NCI-H128 (cell line): ENCODE results near the gene GSG1.
"Not testable (repeated sequence)": the region's sequence is repeated elsewhere in the genome, so short reads cannot be mapped to it uniquely, and the experiment has no call there.

ENCODE experiments used
- DNase-seq: peaks from one replicate; lab custom pipeline; 2025; ENCODE audit not compliant: unreplicated experiment; lab: John Stamatoyannopoulos, UW

GSG1 gene

DNA sequence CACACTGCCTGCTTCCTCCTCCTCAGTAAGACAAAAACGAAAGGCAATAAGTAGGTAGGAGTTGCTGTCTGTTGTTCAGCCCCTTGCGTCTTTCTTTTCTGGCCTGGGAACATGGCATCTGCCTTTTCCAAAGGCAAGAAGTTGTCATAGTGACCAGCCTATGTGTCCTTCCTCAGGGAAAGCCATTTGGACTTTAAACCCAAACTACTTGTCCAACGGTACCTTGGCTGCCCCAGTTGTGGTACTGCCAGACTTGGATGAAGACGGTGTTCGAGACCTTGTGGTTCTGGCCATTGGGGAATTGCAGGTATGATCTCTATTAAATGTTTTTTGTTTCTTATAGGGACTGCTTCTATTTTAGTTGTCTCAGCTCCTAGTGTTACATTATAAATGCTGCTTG, 40.8 kb downstream of the GSG1 start:
- DNase-seq, result no peak

DNA sequence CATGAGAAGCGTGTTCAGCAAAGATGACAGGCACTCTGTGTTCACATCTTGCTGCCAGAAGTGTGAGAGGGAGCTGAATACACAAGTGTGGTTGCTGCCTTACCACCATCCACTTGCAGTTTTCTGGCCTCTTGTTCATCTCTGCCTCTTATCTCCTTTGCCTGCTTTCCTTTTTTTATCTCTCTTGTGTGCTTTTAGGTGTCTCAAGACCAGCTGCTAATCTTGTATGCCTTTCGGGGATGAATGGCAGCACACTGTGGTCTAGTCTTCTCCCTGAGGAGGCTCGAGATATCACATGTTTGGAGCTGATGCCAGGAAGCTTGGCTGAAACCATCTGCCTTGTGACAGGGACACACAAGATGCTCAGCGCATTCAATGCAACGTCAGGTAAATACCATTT, 42.1 kb downstream of the GSG1 start:
- no peak for DNase-seq

DNA sequence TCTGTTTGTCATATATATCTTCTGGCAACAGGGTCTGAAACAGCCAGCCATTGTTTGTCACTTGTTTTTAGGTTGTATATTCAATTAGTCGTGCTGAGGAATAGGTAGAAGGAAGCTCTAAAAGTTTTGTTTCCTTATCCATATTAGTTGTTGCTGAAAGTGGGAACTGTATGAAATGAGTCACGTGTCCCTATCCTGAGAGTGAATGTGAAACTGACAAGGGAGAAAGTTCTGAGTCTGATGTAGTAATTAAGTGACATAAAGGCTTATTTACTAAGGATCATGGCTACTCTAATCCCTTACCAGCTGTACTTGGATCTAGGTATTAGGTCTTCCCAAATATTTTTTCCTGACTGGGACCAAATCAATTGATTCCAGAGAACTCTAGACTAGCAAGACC, 42.9 kb downstream of the GSG1 start:
- no peak for DNase-seq

DNA sequence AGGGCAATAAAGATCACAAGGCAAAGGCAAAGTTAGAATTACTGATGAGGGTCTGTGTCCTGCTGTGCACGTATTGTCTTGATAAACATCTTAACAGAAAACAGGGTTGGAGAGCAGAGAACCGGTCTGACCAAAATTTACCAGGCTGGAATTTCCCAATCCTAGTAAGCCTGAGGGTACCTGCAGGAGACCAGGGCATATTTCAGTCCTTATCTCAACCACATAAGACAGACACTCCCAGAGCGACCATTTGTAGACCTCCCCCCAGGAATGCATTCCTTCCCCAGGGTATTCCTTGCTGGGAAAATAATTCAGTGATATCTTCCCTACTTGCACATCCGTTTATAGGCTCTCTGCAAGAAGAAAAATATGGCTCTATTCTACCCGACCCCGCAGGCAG, 49.9 kb downstream of the GSG1 start:
- DNase-seq, result not testable (repeated sequence)

DNA sequence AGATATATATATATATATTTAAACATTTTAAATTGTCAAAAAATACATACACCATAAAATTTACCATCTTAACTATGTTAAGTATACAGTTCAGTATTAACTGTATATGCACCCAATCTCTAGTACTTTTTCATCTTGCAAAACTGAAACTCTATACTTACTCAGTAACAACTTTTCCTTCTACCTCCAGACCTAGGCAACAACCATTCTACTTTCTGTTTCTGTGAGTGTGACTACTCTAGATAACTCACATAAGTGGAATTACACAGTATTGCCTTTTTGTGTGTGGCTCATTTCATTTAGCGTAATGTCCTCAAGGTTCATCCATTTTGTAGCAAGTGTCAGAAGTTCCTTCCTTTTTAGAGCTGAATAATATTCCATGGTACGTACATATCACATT, 51.0 kb downstream of the GSG1 start:
- DNase-seq, result no peak

DNA sequence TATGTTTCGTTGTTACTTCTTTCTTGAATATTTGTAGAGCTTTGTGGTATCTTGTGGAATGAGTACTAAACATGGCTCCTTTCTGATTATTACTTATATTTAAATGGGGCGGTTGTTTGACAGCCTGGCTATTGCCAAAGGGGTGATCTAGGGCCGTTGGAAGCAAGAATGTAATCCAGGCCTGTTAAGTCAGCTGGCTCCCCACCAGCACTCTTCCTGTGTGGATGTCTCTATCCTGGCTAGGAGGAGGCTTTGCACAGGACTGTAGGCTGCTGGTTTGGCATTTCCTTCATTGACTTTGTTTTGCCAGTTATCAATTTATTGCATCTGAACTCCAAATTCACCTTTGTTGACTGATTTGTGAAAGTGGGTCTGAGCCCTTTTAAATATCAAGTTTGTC, 53.7 kb downstream of the GSG1 start:
- DNase-seq, result no peak

DNA sequence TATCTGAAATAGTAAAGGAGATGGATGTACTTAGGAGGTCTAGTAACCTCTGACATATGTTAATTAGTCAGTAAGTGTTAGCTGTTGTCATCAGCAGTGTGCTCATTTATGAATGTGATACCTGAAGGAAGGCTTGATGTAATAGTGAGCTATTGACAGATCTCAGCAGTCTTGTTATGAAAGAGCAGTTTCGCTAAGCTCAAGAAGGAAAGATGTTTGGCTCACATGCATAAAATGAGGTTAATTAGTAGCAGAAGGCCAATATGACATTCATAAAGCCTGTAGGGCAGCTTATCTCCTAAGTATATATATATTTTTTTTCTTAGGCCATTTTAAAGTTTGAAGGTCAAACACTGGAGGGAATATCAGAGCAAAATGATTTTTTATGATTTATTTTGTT, 56.5 kb downstream of the GSG1 start:
- DNase-seq, result no peak

DNA sequence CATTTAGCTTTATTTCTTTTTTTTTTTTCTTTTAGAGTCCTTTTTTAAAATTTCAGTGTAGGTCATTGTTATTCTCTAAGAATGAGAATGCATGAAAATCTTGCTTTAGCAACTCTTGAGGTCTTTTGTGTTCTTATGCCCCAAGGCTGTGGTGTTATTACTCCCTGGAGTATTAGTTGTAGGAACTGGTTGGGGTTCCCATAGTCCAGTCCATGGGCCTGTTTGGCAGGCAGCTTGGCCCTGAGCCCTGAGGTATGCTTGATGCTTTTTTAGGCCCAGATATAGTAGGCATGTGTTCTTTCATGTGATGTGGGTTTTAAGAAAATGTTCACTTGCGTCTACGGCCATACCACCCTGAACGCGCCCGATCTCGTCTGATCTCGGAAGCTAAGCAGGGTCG, 57.7 kb downstream of the GSG1 start:
- no peak for DNase-seq

DNA sequence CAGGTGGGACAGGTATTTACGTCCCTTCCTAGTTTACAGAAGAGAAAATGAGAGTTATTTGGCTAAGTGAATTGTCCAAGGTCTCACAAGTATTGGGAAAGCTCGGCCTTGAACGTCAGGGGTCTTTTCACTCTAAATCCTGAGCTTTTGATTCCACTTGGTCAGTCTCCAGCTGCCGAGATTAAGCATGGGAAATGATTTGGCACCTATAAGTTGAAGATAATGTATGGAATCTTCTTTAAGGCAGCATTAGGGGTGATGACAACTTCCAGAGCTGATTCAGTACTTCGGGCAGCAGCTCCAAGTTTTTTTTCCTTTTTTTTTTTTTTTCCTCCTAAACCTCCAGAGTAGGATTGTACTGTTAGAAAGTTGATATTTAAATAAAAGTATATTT, 58.6 kb downstream of the GSG1 start:
- DNase-seq, result no peak

DNA sequence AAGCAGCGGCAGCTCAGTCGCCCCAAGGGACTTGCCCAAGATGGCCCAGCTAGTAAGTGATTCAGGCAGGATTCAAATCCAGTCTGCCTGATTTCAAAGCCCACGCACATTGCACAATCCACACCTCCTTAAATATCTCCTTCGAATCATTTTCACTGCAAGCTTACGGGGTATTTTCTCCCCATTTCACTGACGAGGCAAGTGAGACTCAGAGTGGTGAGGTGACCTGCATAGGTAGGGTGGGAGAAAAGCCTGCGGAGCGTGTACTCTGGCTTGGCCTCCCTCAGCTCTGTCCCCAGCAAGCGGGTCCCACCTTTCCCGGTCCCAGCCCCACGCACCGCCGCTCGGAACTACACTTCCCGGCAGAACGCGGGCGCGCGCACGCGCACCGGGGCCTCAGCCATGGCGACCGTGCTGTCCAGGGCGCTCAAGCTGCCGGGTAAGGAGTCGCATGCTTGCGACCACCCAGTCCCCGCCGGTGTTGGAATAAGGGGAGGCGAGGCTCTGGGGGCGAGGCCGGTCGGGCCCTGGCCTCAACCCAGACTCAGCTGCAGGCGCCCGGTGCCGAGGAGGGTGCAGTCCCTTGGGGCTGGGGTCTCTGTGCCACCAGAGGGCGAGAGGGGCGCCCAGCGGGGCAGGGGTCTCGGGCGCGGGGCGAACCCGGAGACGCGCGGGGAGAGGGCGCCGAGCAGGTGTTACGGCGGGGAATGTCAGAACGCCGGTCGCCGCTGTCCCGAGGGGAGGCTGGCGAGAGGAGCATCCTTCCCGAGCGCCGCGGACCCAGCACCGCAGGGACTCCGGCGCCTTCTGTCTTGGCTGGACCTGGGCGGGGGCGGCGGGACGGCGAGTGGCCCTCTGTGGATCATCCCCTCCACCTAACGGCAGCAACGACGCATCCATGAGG, 59.2 kb downstream of the GSG1 start, which contains the start of gene FAM234B:
Gene FAM234B (plus strand): TSS at position 380 of the 904 bp plus-strand sequence. CDS start 23 bp downstream, at position 403.
- peak; percentile 60 for DNase-seq

DNA sequence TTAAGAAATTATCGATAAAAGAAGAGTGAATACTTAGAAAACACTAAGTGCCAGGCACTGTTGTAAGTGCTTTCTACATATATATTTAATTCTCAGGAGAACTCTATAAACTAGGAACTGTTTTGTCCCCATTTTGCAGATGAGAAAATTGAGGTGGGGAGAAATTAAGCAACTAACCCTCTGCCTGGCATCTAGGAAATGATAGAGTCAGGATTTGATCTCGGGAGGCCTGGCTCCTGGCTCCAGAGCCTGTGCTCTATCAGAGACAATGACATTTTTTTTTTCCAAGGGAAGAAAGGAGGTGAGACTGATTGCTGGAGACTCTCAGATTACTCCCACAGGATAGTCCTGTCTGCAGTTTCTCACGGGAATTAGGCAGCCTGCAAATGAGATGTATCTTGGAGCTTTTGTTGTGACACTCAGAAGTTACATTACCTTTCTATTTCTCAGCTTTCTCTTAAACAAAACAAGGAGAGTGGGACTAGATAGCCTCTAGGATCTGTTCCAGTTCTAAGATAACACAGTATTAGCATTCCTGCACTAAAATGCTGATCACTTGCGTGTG, 60.7 kb downstream of the GSG1 start:
- DNase-seq, result no peak

DNA sequence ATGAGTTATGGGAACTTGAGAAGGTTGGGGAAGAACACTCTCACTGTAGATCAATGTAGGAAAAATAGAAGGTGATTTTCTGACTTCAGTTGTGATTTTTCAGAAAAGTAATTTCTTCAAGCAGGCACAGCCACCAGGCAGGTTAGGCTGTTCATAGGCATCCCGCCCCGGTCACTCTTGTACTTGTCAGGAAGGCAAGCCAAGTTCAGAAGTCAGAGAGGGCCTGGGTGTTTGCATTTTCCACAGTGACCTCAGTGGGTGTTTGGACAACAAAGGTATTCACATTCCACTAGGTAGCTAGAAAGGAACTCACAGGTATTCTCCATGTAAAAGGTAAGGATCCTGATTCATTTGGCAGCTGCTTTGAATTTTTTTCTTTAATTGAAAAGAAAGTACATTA, 62.2 kb downstream of the GSG1 start:
- no peak for DNase-seq

DNA sequence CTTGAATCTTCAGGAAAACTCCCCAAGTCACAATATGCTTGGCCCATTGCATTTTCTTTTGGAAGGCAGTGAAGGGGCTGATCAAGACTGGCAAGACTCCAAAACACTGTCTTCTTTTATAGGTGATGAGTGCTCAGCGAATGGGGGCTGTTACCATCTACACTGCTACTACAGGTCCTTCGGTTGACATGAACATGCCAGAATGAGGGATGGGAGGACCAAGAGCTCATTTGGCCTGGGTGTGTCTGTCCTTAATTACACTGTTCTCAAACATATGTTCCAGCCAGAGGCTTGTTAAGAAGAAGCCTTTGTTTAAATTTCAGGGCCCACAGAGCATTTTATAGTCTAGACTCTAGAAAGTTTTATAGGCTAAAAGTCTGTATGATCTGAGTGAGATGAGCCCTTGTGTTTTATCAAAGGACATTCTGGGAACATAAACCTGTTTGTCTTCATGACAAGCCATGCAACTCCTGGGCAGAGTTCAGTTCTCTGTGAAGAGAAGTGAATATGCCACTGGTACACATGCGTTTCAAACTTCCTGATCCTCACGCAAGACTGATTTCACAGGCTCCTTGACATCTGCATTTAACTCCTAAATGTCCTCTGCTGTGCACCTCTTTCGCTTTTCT, 64.0 kb downstream of the GSG1 start:
- DNase-seq, result no peak

DNA sequence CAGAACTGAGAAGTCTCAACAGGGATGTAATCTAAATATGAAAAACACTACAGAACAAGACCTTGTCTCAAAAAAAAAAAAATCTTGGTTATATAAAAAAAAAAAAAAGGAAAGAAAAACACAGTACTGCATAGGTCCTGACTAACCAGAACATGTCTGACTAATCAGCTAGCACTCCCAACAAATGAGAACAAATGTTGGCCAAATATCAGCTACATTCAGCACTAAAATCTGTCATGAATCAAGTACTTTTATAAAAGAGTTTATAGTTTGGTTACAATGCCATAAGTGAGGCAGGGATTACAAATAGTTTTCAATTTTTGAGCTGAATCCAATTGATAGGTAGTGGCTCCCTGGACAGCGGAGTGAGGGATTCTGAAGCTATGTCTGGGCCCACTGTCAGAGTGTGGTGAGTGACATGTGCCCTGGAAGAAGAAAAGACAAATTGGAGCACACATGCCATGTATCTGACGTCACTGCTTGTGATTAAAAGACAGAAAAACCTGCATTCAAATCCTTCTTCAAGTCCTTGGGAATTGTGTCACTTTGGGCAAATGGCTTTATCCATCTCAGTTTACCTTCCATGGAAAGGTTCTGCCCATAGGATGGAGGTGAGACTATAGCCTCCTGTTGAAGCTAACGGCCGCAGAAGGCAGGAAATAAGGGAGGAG, 64.8 kb downstream of the GSG1 start:
- DNase-seq, result no peak

DNA sequence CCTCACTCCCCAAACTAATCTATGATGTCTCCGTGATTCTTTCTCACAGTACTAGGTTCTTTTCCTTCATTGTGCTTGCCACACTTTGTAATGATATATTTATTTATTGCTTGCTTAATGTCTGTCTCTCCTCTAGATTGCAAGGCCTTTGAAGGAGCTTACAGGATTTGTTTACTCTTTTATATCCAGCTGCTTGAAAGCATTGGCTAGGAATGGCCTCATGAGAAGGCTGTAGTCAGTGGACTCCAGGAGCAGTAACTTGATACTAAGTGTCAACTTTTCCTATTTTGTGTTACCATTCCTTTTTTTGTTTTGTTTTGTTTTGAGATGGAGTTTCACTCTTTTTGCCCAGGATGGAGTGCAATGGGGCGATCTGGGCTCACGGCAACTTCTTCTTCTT, 66.6 kb downstream of the GSG1 start:
- DNase-seq, result no peak

DNA sequence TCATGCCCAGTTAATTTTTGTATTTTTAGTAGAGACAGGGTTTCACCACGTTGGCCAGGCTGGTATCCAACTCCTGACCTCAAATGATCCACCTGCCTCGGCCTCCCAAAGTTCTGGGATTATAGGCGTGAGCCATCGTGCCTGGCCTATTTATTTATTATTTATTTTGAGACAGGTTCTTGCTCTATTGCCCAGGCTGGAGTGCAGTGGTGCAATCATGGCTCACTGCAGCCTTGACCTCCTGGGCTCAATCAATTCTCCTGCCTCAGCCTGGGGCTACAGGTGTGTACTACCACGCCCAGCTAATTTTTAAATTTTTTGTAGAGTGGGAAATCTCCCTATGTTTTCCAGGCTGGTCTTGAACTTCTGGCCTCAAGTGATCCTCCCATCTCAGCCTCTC, 68.1 kb downstream of the GSG1 start:
- not testable (repeated sequence) for DNase-seq
